ENCODE data around the gene SLC49A4. TPM values are rescaled to one million over a fixed set of nuclear protein-coding genes. Genes with fewer than 3 reads are reported as not detected.
"Not testable (repeated sequence)": the region's sequence is repeated elsewhere in the genome, so short reads cannot be mapped to it uniquely, and the experiment has no call there.

SLC49A4 gene, protein sequence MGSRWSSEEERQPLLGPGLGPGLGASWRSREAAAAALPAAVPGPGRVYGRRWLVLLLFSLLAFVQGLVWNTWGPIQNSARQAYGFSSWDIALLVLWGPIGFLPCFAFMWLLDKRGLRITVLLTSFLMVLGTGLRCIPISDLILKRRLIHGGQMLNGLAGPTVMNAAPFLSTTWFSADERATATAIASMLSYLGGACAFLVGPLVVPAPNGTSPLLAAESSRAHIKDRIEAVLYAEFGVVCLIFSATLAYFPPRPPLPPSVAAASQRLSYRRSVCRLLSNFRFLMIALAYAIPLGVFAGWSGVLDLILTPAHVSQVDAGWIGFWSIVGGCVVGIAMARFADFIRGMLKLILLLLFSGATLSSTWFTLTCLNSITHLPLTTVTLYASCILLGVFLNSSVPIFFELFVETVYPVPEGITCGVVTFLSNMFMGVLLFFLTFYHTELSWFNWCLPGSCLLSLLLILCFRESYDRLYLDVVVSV
- polyA plus RNA-seq (ENCODE audit: insufficient read length in 4 of 4), result 10 to 100 TPM in 3 of 4 donors, 1 to 10 TPM in 1; 8.5 to 17.7 (median 14.8) TPM

DNA sequence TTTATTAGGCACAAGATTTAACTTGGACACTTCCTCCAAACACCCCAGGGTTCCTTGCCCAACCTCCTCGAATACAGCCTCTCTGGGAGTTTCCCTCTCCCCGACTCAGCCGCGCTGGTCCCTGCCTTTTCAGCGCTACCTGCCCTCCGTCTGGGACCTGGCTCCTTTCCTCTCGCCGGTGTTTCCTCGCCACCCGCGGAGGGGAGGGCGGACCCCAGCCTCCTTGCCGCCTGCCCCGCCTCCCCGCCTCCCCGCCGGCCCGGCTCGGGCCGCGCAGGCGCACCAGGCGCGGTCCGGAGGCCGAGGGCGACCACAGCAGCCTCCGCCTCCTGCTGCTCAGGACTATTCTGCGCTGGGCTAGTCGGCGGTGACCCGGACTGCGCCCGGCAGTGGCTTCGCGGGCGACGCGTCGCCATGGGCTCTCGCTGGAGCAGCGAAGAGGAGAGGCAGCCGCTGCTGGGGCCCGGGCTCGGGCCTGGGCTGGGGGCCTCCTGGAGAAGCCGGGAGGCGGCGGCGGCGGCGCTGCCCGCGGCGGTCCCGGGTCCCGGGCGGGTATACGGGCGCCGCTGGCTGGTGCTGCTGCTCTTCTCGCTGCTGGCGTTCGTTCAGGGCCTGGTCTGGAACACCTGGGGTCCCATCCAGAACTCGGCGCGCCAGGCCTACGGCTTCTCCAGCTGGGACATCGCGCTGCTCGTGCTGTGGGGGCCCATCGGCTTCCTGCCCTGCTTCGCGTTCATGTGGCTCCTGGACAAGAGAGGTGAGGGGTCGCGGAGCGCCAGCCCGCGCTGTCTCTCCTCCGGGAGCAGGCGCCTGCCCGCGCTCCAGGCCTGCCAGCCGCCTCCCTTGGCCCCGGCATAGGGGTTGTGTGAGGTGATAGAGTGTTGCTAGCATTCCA lies at the start of gene SLC49A4:
Gene SLC49A4, plus strand, starts transcription at position 291 of the 895 bp plus-strand sequence. Its CDS starts 124 bp downstream, at position 415.
- peak; percentile 58 to 72 (median 64) for DNase-seq (ENCODE audit: low read depth in 4 of 4, low spot score in 3 of 4)

DNA sequence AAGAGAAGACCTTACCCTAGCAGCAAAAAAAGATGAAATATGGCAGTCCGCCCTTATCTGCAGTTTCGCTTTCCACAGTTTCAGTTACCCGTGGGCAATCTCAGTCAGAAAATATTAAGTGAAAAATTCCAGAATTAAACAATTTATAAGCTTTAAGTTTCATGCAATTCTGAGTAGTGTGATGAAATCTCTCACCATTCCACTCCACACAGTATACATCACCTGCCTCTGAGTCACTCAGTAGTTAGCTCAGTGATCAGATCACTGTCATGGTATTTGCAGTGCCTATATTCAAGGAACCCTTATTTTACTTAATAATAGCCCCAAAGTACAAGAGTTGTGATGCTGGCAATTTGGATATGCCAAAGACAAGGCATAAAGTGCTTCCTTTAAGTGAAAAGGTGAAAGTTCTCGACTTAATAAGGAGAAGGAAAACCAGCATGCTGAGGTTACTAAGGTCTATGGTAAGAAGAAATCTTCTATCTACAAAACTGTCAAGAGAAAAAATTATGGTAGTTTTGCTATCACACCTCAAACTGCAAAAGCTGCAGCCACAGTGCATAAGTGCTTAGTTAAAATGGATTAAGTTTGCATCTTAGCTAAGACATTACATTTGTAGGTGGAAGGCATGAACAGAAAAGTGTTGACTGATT lies 49.4 kb upstream of the SLC49A4 start:
- DNase-seq (ENCODE audit: low read depth in 4 of 4, low spot score in 3 of 4), result no peak

DNA sequence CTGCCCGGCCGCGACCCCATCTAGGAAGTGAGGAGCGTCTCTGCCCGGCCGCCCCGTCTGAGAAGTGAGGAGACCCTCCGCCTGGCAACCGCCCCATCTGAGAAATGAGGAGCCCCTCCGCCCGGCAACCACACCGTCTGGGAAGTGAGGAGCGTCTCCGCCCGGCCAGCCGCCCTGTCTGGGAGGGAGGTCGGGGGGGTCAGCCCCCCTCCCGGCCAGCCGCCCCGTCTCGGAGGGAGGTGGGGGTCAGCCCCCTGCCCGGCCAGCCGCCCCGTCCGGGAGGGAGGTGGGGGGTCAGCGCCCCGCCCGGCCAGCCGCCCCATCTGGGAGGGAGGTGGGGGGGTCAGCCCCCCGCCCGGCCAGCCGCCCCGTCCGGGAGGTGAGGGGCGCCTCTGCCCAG lies 47.6 kb upstream of the SLC49A4 start:
- not testable (repeated sequence) for DNase-seq (ENCODE audit: low read depth in 4 of 4, low spot score in 3 of 4)

- DNase-seq (ENCODE audit: low read depth in 4 of 4, low spot score in 3 of 4), result no peak
Observed at GRCh38 chr3:122748347-122748746, 46.5 kb upstream of the SLC49A4 start.

GRCh38 chr3:122754929-122755328 lies 39.9 kb upstream of the SLC49A4 start:
- DNase-seq (ENCODE audit: low read depth in 4 of 4, low spot score in 3 of 4), result peak in 1 of 4 donors; percentile 5

DNA sequence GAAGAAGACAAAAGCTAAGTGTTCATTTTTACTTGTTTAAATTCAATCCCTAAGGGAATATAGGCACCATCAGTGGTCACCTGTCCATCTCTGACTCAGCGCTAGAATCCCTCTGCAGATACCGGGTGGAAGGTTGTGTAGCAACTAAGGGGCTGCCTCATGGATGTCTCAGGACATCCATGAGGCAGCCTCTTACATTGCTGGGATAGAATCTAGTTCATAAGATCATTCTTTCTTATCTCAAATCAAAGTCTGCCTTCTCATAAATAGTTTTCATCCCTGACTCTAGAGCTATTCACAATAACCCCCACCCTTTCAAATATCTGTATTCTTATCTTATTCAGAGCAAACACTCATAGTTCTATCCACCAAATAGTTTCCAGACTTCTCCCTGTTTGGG lies 39.4 kb upstream of the SLC49A4 start:
- no peak for DNase-seq (ENCODE audit: low read depth in 4 of 4, low spot score in 3 of 4)

GRCh38 chr3:122758877-122759560 lies 35.9 kb upstream of the SLC49A4 start:
- no peak for DNase-seq (ENCODE audit: low read depth in 4 of 4, low spot score in 3 of 4)

GRCh38 chr3:122760453-122761271 lies 34.2 kb upstream of the SLC49A4 start:
- DNase-seq (ENCODE audit: low read depth in 4 of 4, low spot score in 3 of 4), result no peak

GRCh38 chr3:122766430-122766829 lies 28.4 kb upstream of the SLC49A4 start:
- DNase-seq (ENCODE audit: low read depth in 4 of 4, low spot score in 3 of 4), result no peak

DNA sequence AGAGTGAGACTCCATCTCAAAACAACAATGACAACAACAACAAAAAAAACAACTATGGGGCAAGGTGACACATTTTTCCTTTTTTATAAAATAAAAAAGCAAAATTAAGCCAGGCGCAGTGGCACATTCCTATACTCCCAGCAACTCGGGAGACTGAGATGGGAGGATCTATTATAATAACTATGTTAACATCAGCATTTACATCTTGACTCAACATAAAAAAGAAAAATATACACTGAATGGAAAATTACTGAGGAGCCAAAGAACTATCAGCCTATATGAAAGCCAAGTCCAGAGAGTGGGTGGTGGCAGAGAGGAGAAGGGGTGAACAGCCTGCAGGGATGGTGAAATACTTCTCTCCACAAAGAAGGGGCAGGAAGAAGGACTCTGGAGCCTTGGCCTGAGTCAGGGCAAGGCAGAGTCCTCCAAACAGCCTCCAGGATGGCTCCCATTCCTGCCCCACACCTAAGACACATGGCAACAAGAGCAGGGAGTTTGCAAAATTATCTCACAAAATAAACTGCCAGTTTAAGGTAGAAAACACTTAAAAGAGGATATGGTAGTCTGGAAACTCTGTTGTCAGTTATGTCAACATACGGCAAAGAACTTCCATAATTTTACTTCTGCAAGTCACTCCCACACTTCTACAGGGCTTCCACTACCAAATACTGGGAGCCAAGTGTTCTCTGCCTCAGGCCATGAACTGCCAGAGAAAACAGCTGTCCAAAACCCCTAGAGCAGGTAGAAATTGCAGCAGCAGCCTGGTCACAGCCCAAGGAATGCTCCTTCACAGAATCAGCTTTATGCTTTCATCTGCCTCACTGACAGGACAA lies 27.1 kb upstream of the SLC49A4 start:
- DNase-seq (ENCODE audit: low read depth in 4 of 4, low spot score in 3 of 4), result no peak

- DNase-seq (ENCODE audit: low read depth in 4 of 4, low spot score in 3 of 4), result no peak
Observed at GRCh38 chr3:122770521-122771202, 24.2 kb upstream of the SLC49A4 start.

DNA sequence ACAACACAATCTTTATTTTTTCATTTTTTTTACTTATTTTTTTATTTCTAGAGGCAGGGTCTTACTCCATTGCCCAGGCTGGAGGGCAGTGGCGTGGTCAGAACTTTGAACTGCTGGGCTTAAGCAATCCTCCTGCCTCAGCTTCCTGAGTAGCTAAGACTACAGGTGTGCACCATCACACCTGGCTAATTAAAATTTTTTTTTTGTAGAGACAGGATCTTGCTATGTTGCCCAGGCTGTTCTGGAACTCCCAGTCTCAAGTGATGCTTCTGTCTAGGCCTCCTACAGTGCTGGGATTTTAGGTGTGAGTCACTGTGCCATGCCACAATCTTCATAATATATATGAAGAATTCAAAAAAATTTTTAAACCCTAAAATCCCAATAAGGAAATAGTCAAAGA lies 22.0 kb upstream of the SLC49A4 start:
- no peak for DNase-seq (ENCODE audit: low read depth in 4 of 4, low spot score in 3 of 4)

GRCh38 chr3:122773944-122774509 lies 20.8 kb upstream of the SLC49A4 start:
- DNase-seq (ENCODE audit: low read depth in 4 of 4, low spot score in 3 of 4), result no peak

DNA sequence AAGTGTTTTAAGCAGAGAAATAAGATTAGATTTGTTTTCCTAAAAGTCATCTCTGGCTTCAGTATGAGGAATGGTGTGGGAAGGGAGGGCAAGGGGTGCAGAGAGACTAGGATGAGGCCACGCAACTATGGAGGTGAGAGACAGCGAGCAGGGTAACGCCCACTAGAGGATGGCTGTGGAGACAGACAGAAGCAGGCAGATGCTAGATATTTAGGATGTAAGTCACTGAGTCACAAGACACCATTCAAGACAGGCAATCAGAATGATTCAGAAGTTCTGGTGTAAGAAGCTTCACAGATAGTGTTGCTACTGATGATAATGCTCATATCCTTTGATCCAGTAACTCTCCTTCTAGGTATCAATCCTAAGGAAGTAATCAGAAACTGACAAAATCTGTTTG lies 20.3 kb upstream of the SLC49A4 start:
- DNase-seq (ENCODE audit: low read depth in 4 of 4, low spot score in 3 of 4), result no peak

DNA sequence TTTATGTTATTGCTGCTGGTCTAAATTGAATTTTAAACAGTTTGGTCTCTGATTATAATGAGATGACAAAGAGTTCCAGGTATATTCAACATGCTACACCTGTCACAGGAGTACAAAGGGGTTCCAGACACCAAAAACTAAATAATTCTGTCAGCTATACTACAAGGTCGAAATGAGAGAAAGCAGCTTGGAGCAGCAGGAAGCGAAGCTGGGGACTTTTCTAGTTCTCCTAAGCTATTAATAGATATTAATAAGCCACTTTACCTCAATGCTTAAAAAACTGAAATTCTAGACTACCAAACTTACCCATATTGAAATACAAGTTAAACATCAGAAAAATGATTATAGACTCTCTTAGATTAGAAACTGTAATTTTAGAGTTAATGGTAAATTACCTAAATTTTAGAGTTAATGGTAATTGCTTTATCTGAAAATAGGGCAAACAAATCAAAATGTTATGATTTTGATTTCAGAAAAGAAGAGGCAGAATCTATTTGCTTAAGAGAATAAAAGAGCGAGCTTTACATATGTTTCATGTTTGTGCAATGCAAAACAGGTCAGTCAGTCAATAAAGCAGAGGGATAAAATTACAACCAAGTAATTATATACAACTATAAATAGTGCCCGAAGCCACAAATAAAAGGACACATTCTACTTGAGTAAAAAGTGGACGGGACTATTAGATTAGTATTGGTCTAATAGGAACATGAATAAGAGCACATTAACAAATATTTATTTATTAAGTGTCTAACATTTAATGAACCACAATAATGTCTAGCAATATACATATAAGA lies 18.0 kb upstream of the SLC49A4 start:
- no peak for DNase-seq (ENCODE audit: low read depth in 4 of 4, low spot score in 3 of 4)

DNA sequence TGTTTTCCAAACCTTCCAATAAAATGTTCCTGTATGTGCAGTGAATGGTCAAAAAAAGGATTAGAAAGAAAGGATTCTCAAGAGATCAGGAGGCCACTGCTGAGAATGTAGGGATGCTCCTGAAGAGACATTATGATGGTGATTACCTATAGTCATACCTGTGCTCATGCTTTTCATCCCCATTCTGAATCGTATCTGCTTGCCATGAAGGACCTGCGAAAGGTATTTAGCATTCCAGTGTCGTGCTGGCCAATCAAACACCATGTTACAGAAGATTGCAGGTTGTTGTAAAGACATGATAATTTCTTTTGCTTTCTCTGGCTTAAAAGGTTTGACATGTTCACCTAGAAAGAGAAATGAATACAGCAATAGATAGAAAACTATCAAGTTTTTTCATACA lies 17.3 kb upstream of the SLC49A4 start:
- no peak for DNase-seq (ENCODE audit: low read depth in 4 of 4, low spot score in 3 of 4)

GRCh38 chr3:122782804-122783203 lies 12.1 kb upstream of the SLC49A4 start:
- no peak for DNase-seq (ENCODE audit: low read depth in 4 of 4, low spot score in 3 of 4)
